ENCODE measurements around the gene CSMD2.

DNA sequence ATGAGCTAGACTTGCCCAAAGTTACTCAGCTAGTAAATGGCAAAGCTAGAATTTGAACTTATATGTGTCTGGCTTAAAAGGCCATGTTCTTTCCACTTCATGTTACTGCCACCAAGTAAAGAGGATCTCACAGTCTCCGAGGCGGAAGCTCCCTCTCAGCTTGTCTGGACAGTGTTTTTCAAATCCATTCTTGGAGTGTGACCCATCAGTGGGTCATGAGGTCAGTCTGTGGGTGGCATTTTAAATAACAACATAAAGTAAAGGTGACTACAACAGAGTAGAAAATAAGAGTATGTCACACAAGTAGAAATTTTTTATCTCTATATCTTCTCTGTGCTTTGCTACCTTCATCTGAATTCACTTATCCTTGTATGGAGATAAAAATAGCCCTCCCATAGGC lies 304.4 kb downstream of the CSMD2 start:
- TF ChIP-seq POLR2A (IDR thresholded peaks at IDR 0.05) (no peak), POLR2AphosphoS5 (IDR thresholded peaks at IDR 0.05) (no peak)
- TF ChIP-seq, protein P1, sequence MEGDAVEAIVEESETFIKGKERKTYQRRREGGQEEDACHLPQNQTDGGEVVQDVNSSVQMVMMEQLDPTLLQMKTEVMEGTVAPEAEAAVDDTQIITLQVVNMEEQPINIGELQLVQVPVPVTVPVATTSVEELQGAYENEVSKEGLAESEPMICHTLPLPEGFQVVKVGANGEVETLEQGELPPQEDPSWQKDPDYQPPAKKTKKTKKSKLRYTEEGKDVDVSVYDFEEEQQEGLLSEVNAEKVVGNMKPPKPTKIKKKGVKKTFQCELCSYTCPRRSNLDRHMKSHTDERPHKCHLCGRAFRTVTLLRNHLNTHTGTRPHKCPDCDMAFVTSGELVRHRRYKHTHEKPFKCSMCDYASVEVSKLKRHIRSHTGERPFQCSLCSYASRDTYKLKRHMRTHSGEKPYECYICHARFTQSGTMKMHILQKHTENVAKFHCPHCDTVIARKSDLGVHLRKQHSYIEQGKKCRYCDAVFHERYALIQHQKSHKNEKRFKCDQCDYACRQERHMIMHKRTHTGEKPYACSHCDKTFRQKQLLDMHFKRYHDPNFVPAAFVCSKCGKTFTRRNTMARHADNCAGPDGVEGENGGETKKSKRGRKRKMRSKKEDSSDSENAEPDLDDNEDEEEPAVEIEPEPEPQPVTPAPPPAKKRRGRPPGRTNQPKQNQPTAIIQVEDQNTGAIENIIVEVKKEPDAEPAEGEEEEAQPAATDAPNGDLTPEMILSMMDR (IDR thresholded peaks at IDR 0.05): no peak

All from sigmoid colon (tissue), 4 donors.